Colonic mucosa (tissue), 4 donors: ENCODE results near the gene TRIB2. TPM values are rescaled to one million over a fixed set of nuclear protein-coding genes. Genes with fewer than 3 reads are reported as not detected.
A peak's percentile ranks its signal among the peaks of the same experiment; 100 is the strongest.

Source experiments
- DNase-seq: peaks from one replicate; pipeline ENCODE4 v3.0.0-alpha.2; 2020
- H3K27ac ChIP-seq: fragments of 200-600 bp; one replicate; pipeline ENCODE4 v1.8.0; 2021
- H3K27me3 ChIP-seq: fragments of 200-600 bp; one replicate; pipeline ENCODE4 v1.8.0; 2021
- H3K36me3 ChIP-seq: fragments of 200-600 bp; one replicate; pipeline ENCODE4 v1.8.0; 2021
- H3K4me1 ChIP-seq: fragments of 200-600 bp; one replicate; pipeline ENCODE4 v1.8.0; 2021; ENCODE audit warnings: mild to moderate bottlenecking
- H3K4me3 ChIP-seq: fragments of 200-600 bp; one replicate; pipeline ENCODE4 v1.8.0; 2021
- H3K9ac ChIP-seq, 2 donors: one replicate each; pipeline ENCODE4 v1.7.0; 2013; ENCODE audit warnings: control low read depth in 2 of 2, low read depth in 2 of 2, low read length in 2 of 2
- H3K9me3 ChIP-seq: fragments of 200-600 bp; one replicate; pipeline ENCODE4 v1.8.0; 2021
- intact Hi-C: fragments of 100-400 bp; cut with DNase I; formaldehyde crosslinking; loops from one replicate; pipeline ENCODE4 v1.14.1; 2022
- total RNA-seq, 2 donors: library from RNA; stranded (reverse); fragmentation: NEBNext Ultra II Directional in 1 of 2; extraction: Animal tissue kit (Norgen Biotek cat#: 25700) in 1 of 2; gene quantifications; one replicate each; pipeline ENCODE4 v1.2.1, GENCODE V29; 2021
- TF ChIP-seq, protein P1 (sequence below): fragments of 200-600 bp; IDR thresholded peaks from one replicate; pipeline ENCODE4 v1.8.0; 2022; ENCODE audit warnings: antibody characterized with exemption, mild to moderate bottlenecking
- donor health status: healthy.
- donor health status: DM: no; HTN: no; CAD: no.
- donor health status: DM: no; HTN: no; CAD: no.

Gene TRIB2
- total RNA-seq, 2 donors from 2014 or later = 3.7 to 10.5 TPM

GRCh38 chr2:12718015-12718671, 1.4 kb downstream of the TRIB2 start:
- TF ChIP-seq, protein P1, sequence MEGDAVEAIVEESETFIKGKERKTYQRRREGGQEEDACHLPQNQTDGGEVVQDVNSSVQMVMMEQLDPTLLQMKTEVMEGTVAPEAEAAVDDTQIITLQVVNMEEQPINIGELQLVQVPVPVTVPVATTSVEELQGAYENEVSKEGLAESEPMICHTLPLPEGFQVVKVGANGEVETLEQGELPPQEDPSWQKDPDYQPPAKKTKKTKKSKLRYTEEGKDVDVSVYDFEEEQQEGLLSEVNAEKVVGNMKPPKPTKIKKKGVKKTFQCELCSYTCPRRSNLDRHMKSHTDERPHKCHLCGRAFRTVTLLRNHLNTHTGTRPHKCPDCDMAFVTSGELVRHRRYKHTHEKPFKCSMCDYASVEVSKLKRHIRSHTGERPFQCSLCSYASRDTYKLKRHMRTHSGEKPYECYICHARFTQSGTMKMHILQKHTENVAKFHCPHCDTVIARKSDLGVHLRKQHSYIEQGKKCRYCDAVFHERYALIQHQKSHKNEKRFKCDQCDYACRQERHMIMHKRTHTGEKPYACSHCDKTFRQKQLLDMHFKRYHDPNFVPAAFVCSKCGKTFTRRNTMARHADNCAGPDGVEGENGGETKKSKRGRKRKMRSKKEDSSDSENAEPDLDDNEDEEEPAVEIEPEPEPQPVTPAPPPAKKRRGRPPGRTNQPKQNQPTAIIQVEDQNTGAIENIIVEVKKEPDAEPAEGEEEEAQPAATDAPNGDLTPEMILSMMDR = no peak
- H3K36me3 ChIP-seq = no peaks in the 10 kb centered on the region
- peak overlapping the region; percentile 71 to 81 for H3K9ac ChIP-seq
- intact Hi-C loops = loop anchor here (5.0 to 10.0 kb wide), 2 partner anchors 214 to 287 kb away; no protein-coding TSS in a partner anchor
- H3K27ac ChIP-seq = peak overlapping the region; percentile 87
- peak; percentile 34 for DNase-seq
- no peaks in the 10 kb centered on the region for H3K4me1 ChIP-seq
- H3K4me3 ChIP-seq = peak overlapping the region; percentile 71
- no peaks in the 10 kb centered on the region for H3K9me3 ChIP-seq
- peaks cover 20% of the 10 kb centered on the region for H3K27me3 ChIP-seq

DNA sequence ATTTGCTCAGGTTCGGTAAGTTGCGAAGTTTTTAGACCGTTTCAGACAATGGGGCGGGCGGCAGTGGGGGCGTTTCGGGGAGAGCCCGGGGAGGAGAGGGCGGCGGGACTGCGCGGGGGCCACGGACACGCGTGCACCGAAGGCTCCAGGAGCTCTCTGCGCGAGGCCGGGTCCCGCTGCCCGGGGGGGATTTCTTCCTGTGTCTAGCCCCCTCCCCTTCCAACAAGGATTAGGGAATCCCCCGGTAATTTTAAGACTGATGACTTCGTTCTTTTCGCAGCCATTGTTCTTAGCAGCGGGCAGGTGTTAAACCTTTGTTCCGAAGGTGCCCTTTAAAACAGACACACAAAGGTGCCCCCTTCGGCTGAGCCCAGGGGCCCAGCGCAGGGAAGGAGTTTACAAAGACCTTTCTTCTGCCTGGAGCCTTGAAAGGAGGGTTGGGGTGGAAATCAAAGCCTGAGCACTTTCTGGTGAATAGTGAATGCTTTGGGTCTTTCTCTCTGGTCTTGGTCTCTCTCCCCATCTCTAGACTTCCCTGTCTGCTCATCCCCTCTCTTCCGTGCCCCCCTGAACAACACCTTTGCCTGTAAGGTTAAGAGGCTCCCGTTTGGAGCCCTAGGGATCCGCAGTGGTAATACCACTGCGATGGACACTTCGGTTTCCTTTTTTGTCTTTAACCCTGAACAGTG, 2.1 kb downstream of the TRIB2 start:
- TF ChIP-seq, protein P1 = no peak
- H3K27me3 ChIP-seq = peaks cover 20% of the 10 kb centered on the region
- intact Hi-C loops = loop anchor here (5.0 to 10.0 kb wide), 2 partner anchors 213 to 286 kb away; no protein-coding TSS in a partner anchor
- no peak for DNase-seq
- H3K9me3 ChIP-seq = no peaks in the 10 kb centered on the region
- no peaks in the 10 kb centered on the region for H3K4me1 ChIP-seq
- no peaks in the 10 kb centered on the region for H3K36me3 ChIP-seq
- peak overlapping the region; percentile 71 for H3K4me3 ChIP-seq
- H3K9ac ChIP-seq = peak overlapping the region; percentile 71 to 81
- peak overlapping the region; percentile 87 for H3K27ac ChIP-seq

- peak overlapping the region; percentile 87 for H3K27ac ChIP-seq
- no peaks in the 10 kb centered on the region for H3K9me3 ChIP-seq
- H3K4me1 ChIP-seq = no peaks in the 10 kb centered on the region
- intact Hi-C loops = loop anchor here (5.0 to 10.0 kb wide), 2 partner anchors 213 to 285 kb away; no protein-coding TSS in a partner anchor
- H3K4me3 ChIP-seq = peak overlapping the region; percentile 71
- TF ChIP-seq, protein P1 = no peak
- peak overlapping the region; percentile 59 to 71 for H3K9ac ChIP-seq
- peaks cover 20% of the 10 kb centered on the region for H3K27me3 ChIP-seq
- H3K36me3 ChIP-seq = no peaks in the 10 kb centered on the region
- DNase-seq = no peak
Observed at GRCh38 chr2:12719400-12720277, 2.9 kb downstream of the TRIB2 start.

DNA sequence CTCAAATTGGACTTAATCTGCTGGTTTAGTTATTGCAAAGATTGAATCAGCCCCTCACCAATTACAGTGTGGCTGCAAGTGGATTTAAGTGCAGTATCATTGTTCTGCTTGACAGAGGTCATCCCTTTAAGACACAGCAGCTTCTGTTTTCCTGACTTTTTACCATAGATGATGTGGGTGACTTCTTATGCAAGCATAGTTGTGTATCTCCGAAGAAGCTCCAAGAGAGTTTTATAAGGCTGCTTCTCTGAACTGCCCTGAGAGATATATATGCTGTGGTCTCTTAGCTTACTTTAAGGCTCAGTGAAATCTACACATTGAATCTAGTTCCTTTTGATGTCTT, 3.5 kb downstream of the TRIB2 start:
- Histone ChIP-seq H3K4me3 (peak overlapping the region; percentile 71), H3K9ac (no peak overlapping the region), H3K36me3 (no peaks in the 10 kb centered on the region), H3K27ac (no peak overlapping the region), H3K4me1 (no peaks in the 10 kb centered on the region), H3K9me3 (no peaks in the 10 kb centered on the region), H3K27me3 (peaks cover 20% of the 10 kb centered on the region)
- TF ChIP-seq, protein P1 = no peak
- DNase-seq = no peak
- intact Hi-C loops = no loop called here

GRCh38 chr2:12720754-12721378, 4.1 kb downstream of the TRIB2 start:
- Histone ChIP-seq H3K36me3 (no peaks in the 10 kb centered on the region), H3K9me3 (no peaks in the 10 kb centered on the region), H3K27me3 (peaks cover 20% of the 10 kb centered on the region), H3K4me1 (peaks cover 3% of the 10 kb centered on the region), H3K4me3 (no peak overlapping the region), H3K27ac (no peak overlapping the region), H3K9ac (no peak overlapping the region)
- intact Hi-C loops = no loop called here
- no peak for DNase-seq
- TF ChIP-seq, protein P1 = no peak
